Right ventricle myocardium superior (tissue), 1 donor: Measurements from ENCODE around the gene DLGAP4. TPM values are rescaled to one million over a fixed set of nuclear protein-coding genes. Genes with fewer than 3 reads are reported as not detected.
"Not testable (repeated sequence)": the region's sequence is repeated elsewhere in the genome, so short reads cannot be mapped to it uniquely, and the experiment has no call there.

Experiments
- ATAC-seq: fragments of 200-7000 bp; cut with Tn5 transposase; one replicate; pipeline ENCODE4 v1.9.1; 2020; ENCODE audit warnings: mild to moderate bottlenecking; ENCODE audit not compliant: poor library complexity
- DNase-seq: peaks from one replicate; pipeline ENCODE4 v3.0.0-alpha.2; 2020
- intact Hi-C: fragments of 100-400 bp; cut with DNase I; formaldehyde crosslinking; loops from one replicate; pipeline ENCODE4 v1.11.2; 2022
- total RNA-seq: library from RNA; stranded (reverse); fragmentation: NEBNext Ultra II Directional; extraction: Animal tissue kit (Norgen Biotek cat#: 25700); gene quantifications from one replicate; pipeline ENCODE4 v1.2.1, GENCODE V29; 2021
- donor health status: DM: no; HTN: yes; CAD: no; lungs with severe emphysema.

The DLGAP4 gene
- total RNA-seq, 1 donor from 2014 or later: 40.9 TPM

GRCh38 chr20:36366623-36367369 is 60.7 kb downstream of the DLGAP4 start:
- DNase-seq (no peak), ATAC-seq (no peak)
- intact Hi-C loops: no loop called here

- intact Hi-C loops: no loop called here
- ATAC-seq (no peak), DNase-seq (no peak)
Observed at GRCh38 chr20:36367370-36367745, 61.2 kb downstream of the DLGAP4 start.

- ATAC-seq (no peak), DNase-seq (no peak)
- intact Hi-C loops: no loop called here
Observed at GRCh38 chr20:36367907-36368799, 62.0 kb downstream of the DLGAP4 start.

- intact Hi-C loops: no loop called here
- ATAC-seq (no peak), DNase-seq (no peak)
Observed at GRCh38 chr20:36368869-36369268, 62.7 kb downstream of the DLGAP4 start.

- intact Hi-C loops: no loop called here
- DNase-seq: no peak
- no peak for ATAC-seq
Observed at GRCh38 chr20:36369739-36370138, 63.6 kb downstream of the DLGAP4 start.

GRCh38 chr20:36370991-36371790 is 65.1 kb downstream of the DLGAP4 start:
- intact Hi-C loops: no loop called here
- ATAC-seq (no peak), DNase-seq (no peak)

- intact Hi-C loops: no loop called here
- no peak for DNase-seq
- no peak for ATAC-seq
Observed at GRCh38 chr20:36372666-36373065, 66.5 kb downstream of the DLGAP4 start.

GRCh38 chr20:36373089-36373488 is 67.0 kb downstream of the DLGAP4 start:
- DNase-seq: no peak
- intact Hi-C loops: no loop called here
- ATAC-seq: no peak

- intact Hi-C loops: no loop called here
- ATAC-seq: no peak
- no peak for DNase-seq
Observed at GRCh38 chr20:36374995-36375394, 68.9 kb downstream of the DLGAP4 start.

GRCh38 chr20:36377348-36378326 is 71.5 kb downstream of the DLGAP4 start:
- no peak for DNase-seq
- no peak for ATAC-seq
- intact Hi-C loops: no loop called here

- no peak for ATAC-seq
- intact Hi-C loops: no loop called here
- no peak for DNase-seq
Observed at GRCh38 chr20:36378686-36379085, 72.5 kb downstream of the DLGAP4 start.

- DNase-seq, intact Hi-C loops, ATAC-seq: not testable (repeated sequence)
Observed at GRCh38 chr20:36379914-36380313, 73.8 kb downstream of the DLGAP4 start.

GRCh38 chr20:36384022-36384619 is 78.0 kb downstream of the DLGAP4 start:
- ATAC-seq (no peak), DNase-seq (no peak)
- intact Hi-C loops: no loop called here

GRCh38 chr20:36385503-36385902 is 79.4 kb downstream of the DLGAP4 start:
- no peak for ATAC-seq
- intact Hi-C loops: no loop called here

GRCh38 chr20:36386236-36386635 is 80.1 kb downstream of the DLGAP4 start:
- intact Hi-C loops: no loop called here
- DNase-seq (no peak), ATAC-seq (no peak)

More at GRCh38 chr20:36385503-36385902, 79.4 kb downstream of the DLGAP4 start:
- DNase-seq: no peak

GRCh38 chr20:36390269-36390668 is 84.1 kb downstream of the DLGAP4 start:
- no peak for DNase-seq
- no peak for ATAC-seq
- intact Hi-C loops: no loop called here

GRCh38 chr20:36390719-36391415 is 84.7 kb downstream of the DLGAP4 start:
- intact Hi-C loops: no loop called here
- ATAC-seq (no peak), DNase-seq (no peak)
